Measurements from ENCODE around the gene ZEB2. TPM values are rescaled to one million over a fixed set of nuclear protein-coding genes. Genes with fewer than 3 reads are reported as not detected.

ZEB2 gene
- total RNA-seq, 4 donors from 2014 or later = 187 to 346 (median 266) TPM

- TF ChIP-seq, protein P1, sequence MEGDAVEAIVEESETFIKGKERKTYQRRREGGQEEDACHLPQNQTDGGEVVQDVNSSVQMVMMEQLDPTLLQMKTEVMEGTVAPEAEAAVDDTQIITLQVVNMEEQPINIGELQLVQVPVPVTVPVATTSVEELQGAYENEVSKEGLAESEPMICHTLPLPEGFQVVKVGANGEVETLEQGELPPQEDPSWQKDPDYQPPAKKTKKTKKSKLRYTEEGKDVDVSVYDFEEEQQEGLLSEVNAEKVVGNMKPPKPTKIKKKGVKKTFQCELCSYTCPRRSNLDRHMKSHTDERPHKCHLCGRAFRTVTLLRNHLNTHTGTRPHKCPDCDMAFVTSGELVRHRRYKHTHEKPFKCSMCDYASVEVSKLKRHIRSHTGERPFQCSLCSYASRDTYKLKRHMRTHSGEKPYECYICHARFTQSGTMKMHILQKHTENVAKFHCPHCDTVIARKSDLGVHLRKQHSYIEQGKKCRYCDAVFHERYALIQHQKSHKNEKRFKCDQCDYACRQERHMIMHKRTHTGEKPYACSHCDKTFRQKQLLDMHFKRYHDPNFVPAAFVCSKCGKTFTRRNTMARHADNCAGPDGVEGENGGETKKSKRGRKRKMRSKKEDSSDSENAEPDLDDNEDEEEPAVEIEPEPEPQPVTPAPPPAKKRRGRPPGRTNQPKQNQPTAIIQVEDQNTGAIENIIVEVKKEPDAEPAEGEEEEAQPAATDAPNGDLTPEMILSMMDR (IDR thresholded peaks at IDR 0.05; ENCODE audit: low read depth) = no peak
Measured at GRCh38 chr2:144480285-144480684, 39.6 kb downstream of the ZEB2 start.

GRCh38 chr2:144479659-144480058, 40.3 kb downstream of the ZEB2 start:
- TF ChIP-seq, protein P1 (IDR thresholded peaks at IDR 0.05; ENCODE audit: low read depth) = no peak

GRCh38 chr2:144479138-144479537, 40.8 kb downstream of the ZEB2 start:
- TF ChIP-seq, protein P1 (IDR thresholded peaks at IDR 0.05; ENCODE audit: low read depth) = no peak

- TF ChIP-seq, protein P1 (IDR thresholded peaks at IDR 0.05; ENCODE audit: low read depth) = no peak
Measured at GRCh38 chr2:144477957-144478311, 42.0 kb downstream of the ZEB2 start.

DNA sequence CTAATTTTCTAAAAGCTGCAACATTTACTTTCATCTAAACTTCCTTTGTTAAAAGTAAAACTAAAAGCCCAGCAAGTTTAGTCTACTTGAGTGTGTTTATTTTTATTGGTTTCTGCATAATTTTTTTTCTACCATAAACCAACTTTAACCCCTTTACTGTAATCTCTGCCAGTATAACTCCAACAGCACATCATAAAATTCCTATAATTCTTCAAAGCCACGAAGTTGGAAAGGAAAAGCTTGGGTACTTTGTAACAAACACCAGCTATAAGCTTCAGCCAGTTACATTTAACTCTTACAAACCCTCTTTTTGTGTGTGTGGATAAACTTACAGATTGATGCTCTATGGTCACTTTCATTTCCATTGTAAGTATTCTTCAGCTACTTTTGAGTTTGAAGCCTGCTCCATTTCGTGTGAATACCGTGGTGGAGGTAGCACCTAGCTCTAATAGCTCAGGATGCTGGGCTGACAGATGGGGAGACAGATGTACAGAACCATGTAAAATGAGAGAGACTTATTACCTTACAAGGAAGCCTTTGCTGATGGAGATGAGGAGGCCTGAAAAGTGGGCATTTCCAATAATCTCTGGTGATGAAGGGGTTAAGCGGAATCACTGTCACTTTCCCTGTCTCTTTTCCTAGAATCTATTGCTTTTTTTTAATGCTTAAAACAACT, 42.5 kb downstream of the ZEB2 start:
- TF ChIP-seq, protein P1 (IDR thresholded peaks at IDR 0.05; ENCODE audit: low read depth) = no peak

DNA sequence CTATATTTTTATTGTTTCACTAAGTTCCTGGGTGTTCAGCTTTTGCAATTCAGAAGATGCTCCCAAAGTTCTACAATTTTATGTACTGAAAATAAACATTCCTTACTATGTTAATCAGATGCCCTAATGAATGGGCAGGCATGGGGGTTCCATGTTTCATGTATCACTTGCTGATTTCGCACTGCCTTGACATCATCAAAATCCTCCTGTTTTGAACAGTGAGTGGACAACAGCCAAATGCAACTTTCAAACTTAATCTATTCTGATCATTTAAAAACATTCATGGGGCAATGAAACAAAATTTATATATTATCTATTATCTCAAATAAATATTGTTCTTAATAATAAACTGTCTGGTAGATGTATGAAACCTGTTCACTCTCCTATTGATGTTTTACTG, 43.2 kb downstream of the ZEB2 start:
- TF ChIP-seq, protein P1 (IDR thresholded peaks at IDR 0.05; ENCODE audit: low read depth) = no peak

- TF ChIP-seq, protein P1 (IDR thresholded peaks at IDR 0.05; ENCODE audit: low read depth) = no peak
Measured at GRCh38 chr2:144475569-144476275, 44.2 kb downstream of the ZEB2 start.

Data from subcutaneous adipose tissue (tissue), 4 donors.